T-helper 1 cell treated with Interleukin-12 subunit alpha and Interleukin-12 subunit beta and Interleukin-4 antibody, amounts not matched to agents 30 ng/mL and 1 ng/mL, for 36 hours (primary cell): ENCODE measurements around the gene MLH3. TPM values are rescaled to one million over a fixed set of nuclear protein-coding genes. Genes with fewer than 3 reads are reported as not detected.
"Not testable (repeated sequence)": the region's sequence is repeated elsewhere in the genome, so short reads cannot be mapped to it uniquely, and the experiment has no call there.

ENCODE experiments used
- intact Hi-C: fragments of 100-400 bp; cut with micrococcal nuclease; formaldehyde crosslinking; loops from one replicate; pipeline ENCODE4 v1.15.1; 2024
- total RNA-seq: library from RNA; stranded (reverse); gene quantifications from 2 replicates; pipeline ENCODE4 v1.2.3, GENCODE V29; 2022

Gene MLH3
- total RNA-seq, 1 donor from 2014 or later, result 20.2 TPM

- intact Hi-C loops, result no loop called here
Observed at GRCh38 chr14:75040959-75041358, 10.3 kb downstream of the MLH3 start.

GRCh38 chr14:75040507-75040906 is 10.8 kb downstream of the MLH3 start:
- intact Hi-C loops, result no loop called here

- intact Hi-C loops, result no loop called here
Observed at GRCh38 chr14:75032939-75033338, 18.3 kb downstream of the MLH3 start.

GRCh38 chr14:75030147-75030546 is 21.1 kb downstream of the MLH3 start:
- intact Hi-C loops, result no loop called here

- intact Hi-C loops, result no loop called here
Observed at GRCh38 chr14:75025876-75026275, 25.4 kb downstream of the MLH3 start.

GRCh38 chr14:75025082-75025481 is 26.2 kb downstream of the MLH3 start:
- intact Hi-C loops, result no loop called here

- intact Hi-C loops, result no loop called here
Observed at GRCh38 chr14:75023108-75023507, 28.2 kb downstream of the MLH3 start.

GRCh38 chr14:75022655-75023054 is 28.6 kb downstream of the MLH3 start:
- intact Hi-C loops, result no loop called here

GRCh38 chr14:75018694-75019093 is 32.6 kb downstream of the MLH3 start:
- intact Hi-C loops, result no loop called here

- intact Hi-C loops, result no loop called here
Observed at GRCh38 chr14:75016815-75017214, 34.5 kb downstream of the MLH3 start.

GRCh38 chr14:75015496-75015895 is 35.8 kb downstream of the MLH3 start:
- intact Hi-C loops, result no loop called here

- intact Hi-C loops, result no loop called here
Observed at GRCh38 chr14:75013290-75013689, 38.0 kb downstream of the MLH3 start.

- intact Hi-C loops, result no loop called here
Observed at GRCh38 chr14:75011356-75011994, 39.8 kb downstream of the MLH3 start.

GRCh38 chr14:75010472-75011093 is 40.7 kb downstream of the MLH3 start:
- intact Hi-C loops, result no loop called here

- intact Hi-C loops, result no loop called here
Observed at GRCh38 chr14:75009176-75009575, 42.1 kb downstream of the MLH3 start.

GRCh38 chr14:75005357-75005756 is 45.9 kb downstream of the MLH3 start:
- intact Hi-C loops, result no loop called here

GRCh38 chr14:75003250-75004027 is 47.8 kb downstream of the MLH3 start:
- intact Hi-C loops, result loop anchor here (1.0 to 5.0 kb wide), 5 partner anchors 57 to 919 kb away; partner anchors contain the start of genes ALDH6A1, ERG28, FOS and LIN52

- intact Hi-C loops, result loop anchor here (1.0 to 5.0 kb wide), 20 partner anchors 49 to 918 kb away; partner anchors contain the start of genes ACYP1, ALDH6A1, AREL1 and BATF
Observed at GRCh38 chr14:75002392-75003249, 48.6 kb downstream of the MLH3 start, which contains the start of gene EIF2B2. TSS of gene EIF2B2 (plus strand) at chr14:75002921. CDS start at chr14:75002991, 70 bp downstream.

GRCh38 chr14:75001899-75002298 is 49.4 kb downstream of the MLH3 start:
- intact Hi-C loops, result loop anchor here (1.0 to 5.0 kb wide), 19 partner anchors 49 to 917 kb away; partner anchors contain the start of genes ACYP1, ALDH6A1, AREL1 and BATF

- intact Hi-C loops, result loop anchor here (5.0 kb wide), 2 partner anchors 276 to 661 kb away; partner anchors contain the start of genes ERG28, FOS and TTLL5
Observed at GRCh38 chr14:75001261-75001660, 50.0 kb downstream of the MLH3 start.

GRCh38 chr14:74995781-74996180 is 55.5 kb downstream of the MLH3 start:
- intact Hi-C loops, result not testable (repeated sequence)
